A549 treated with AZD2906 at 1 μM for 4 hours (cell line): ENCODE data around the gene NPFFR1. TPM values are rescaled to one million over a fixed set of nuclear protein-coding genes. Genes with fewer than 3 reads are reported as not detected.

ENCODE experiments used
- total RNA-seq: library from RNA; stranded (reverse); fragments of 200-300 nt; extraction: Qiagen RNA extraction; gene quantifications from 5 replicates; pipeline ENCODE4 v1.2.3, GENCODE V29; 2022

NPFFR1 gene, protein sequence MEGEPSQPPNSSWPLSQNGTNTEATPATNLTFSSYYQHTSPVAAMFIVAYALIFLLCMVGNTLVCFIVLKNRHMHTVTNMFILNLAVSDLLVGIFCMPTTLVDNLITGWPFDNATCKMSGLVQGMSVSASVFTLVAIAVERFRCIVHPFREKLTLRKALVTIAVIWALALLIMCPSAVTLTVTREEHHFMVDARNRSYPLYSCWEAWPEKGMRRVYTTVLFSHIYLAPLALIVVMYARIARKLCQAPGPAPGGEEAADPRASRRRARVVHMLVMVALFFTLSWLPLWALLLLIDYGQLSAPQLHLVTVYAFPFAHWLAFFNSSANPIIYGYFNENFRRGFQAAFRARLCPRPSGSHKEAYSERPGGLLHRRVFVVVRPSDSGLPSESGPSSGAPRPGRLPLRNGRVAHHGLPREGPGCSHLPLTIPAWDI
- total RNA-seq: under 0.01 TPM in 1 of 5 replicates, not detected in the others

GRCh38 chr10:70283445-70284399 lies at the start of gene NPFFR1:
Gene NPFFR1 (minus strand): TSS chr10:70284004. CDS start chr10:70283676, 328 bp downstream.

DNA sequence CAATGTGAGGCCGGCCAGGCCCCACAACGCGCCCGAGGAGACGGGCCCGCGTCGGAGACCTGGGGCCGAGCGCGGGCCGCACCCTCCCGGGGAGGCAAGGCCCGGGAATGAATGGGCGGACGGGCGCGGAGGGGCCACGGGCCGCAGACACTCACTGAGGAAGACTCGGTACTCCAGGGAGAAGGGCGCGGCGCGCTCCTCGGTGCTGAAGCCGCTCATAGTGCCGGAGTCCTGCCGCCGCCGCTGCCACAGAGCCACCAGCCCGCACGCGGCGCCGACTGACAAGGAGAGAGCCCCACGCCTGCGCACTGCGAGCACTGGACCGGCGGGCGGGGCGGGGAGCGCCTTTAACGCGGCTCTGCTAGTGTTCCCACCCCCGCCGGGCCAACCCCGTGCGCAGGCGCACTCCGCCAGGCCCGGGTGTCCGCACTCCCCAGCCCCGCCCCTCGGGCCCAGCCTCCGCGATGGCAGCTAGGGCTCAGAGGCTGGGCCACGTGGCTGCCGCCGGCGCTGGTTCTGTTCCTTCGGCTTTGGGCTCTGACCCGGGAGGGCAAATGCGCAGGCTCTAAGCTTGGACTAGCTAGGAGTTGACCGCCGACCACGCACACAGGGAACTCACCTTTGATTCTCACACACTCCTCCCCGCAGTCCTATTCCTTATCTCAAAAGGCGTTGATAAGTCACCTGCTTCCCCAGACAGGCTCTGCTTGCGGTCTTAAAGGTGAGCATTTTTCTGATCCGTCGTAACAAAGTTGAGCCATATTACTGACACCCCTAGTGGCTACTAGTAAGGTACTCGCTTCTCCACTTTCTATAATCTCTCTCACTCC lies 50.5 kb downstream of the NPFFR1 start, which contains the start of gene PPA1:
Gene PPA1 (minus strand): TSS at position 321 of the 830 bp plus-strand sequence. CDS start 102 bp downstream, at position 219.

Other genes starting within 250 kb of the NPFFR1 start
- 23.6 to 28.1 TPM (median 26.2 TPM) in 5 replicates for gene MACROH2A2, start 231.2 kb downstream of the NPFFR1 start, total RNA-seq
- gene AIFM2, start 151.2 kb downstream of the NPFFR1 start, total RNA-seq: 28.4 to 36.8 TPM (median 34.3 TPM) in 5 replicates
- gene TYSND1, start 137.3 kb downstream of the NPFFR1 start, total RNA-seq: 11.4 to 18.2 TPM (median 16.8 TPM) in 5 replicates
- 77.5 to 88.7 TPM (median 77.9 TPM) in 5 replicates for gene SAR1A, start 113.5 kb downstream of the NPFFR1 start, total RNA-seq
- 224 to 282 TPM (median 236 TPM) in 5 replicates for gene PPA1, start 50.6 kb downstream of the NPFFR1 start, total RNA-seq
- 18.4 to 20.7 TPM (median 18.9 TPM) in 5 replicates for gene LRRC20, start 98.6 kb upstream of the NPFFR1 start, total RNA-seq
- gene EIF4EBP2, start 120.1 kb upstream of the NPFFR1 start, total RNA-seq: 12.0 to 15.6 TPM (median 13.6 TPM) in 5 replicates
- not detected in 5 replicates for gene NODAL, start 157.7 kb upstream of the NPFFR1 start, total RNA-seq
- 5.4 to 7.6 TPM (median 6.5 TPM) in 5 replicates for gene PALD1, start 194.8 kb upstream of the NPFFR1 start, total RNA-seq